CD14-positive monocyte (primary cell): Measurements from ENCODE around the gene DPP6. TPM values are rescaled to one million over a fixed set of nuclear protein-coding genes. Genes with fewer than 3 reads are reported as not detected.
"Not testable (repeated sequence)": the region's sequence is repeated elsewhere in the genome, so short reads cannot be mapped to it uniquely, and the experiment has no call there.

Experiments used
- DNase-seq, 3 donors: peaks; one replicate each; pipeline ENCODE4 v3.0.0-alpha.2; 2011 to 2022
- H2AFZ ChIP-seq: 2 replicates; pipeline ENCODE4 v1.6.0; 2012; ENCODE audit warnings: mild to moderate bottlenecking, low read depth, low read length, inconsistent platforms; ENCODE audit not compliant: insufficient read depth, poor library complexity, severe bottlenecking
- H3K27ac ChIP-seq, 2 donors: 1 replicate in 1 of 2; 2 replicates in 1 of 2; pipeline ENCODE4 v1.5.1; 2012 to 2013; ENCODE audit warnings: low read length in 2 of 2, control low read depth in 1 of 2, inconsistent platforms in 1 of 2, low read depth in 1 of 2, mild to moderate bottlenecking in 1 of 2
- H3K27me3 ChIP-seq, 2 donors: one replicate each; pipeline versions ENCODE4 v1.6.0 to v1.6.1; 2011 to 2013; ENCODE audit warnings: low read length in 2 of 2; ENCODE audit not compliant: control insufficient read depth in 2 of 2, insufficient read depth in 2 of 2
- H3K36me3 ChIP-seq, 2 donors: replicated peaks in 1 of 2; 1 replicate in 1 of 2; 2 replicates in 1 of 2; pipeline versions ENCODE4 v1.5.1 to v1.6.1; 2012 to 2013; ENCODE audit warnings: low read length in 2 of 2, control low read depth in 1 of 2, inconsistent platforms in 1 of 2, mild to moderate bottlenecking in 1 of 2; ENCODE audit not compliant: insufficient read depth in 2 of 2, control insufficient read depth in 1 of 2
- H3K4me1 ChIP-seq, 2 donors: 1 replicate in 1 of 2; 2 replicates in 1 of 2; pipeline versions ENCODE4 v1.5.1 to v1.6.1; 2012 to 2013; ENCODE audit warnings: low read length in 2 of 2, control low read depth in 1 of 2, inconsistent platforms in 1 of 2, mild to moderate bottlenecking in 1 of 2, moderate library complexity in 1 of 2; ENCODE audit not compliant: insufficient read depth in 2 of 2, control insufficient read depth in 1 of 2
- H3K4me2 ChIP-seq: replicated peaks from 2 replicates; pipeline ENCODE3; 2012; ENCODE audit warnings: low read length, moderate library complexity, mild to moderate bottlenecking; ENCODE audit not compliant: poor library complexity, severe bottlenecking; ENCODE audit errors: extremely low read depth
- H3K4me3 ChIP-seq, 3 experiments: fragments of 200-600 bp in 1 of 3; sonication (generic) in 1 of 3; replicated peaks in 1 of 3; 1 replicate in 2 of 3; 2 replicates in 1 of 3; pipeline ENCODE4 v1.5.1; 2011 to 2013; ENCODE audit warnings: low read length in 3 of 3, mild to moderate bottlenecking in 3 of 3, control low read depth in 2 of 3, low read depth in 2 of 3, inconsistent platforms in 1 of 3, moderate library complexity in 1 of 3
- H3K79me2 ChIP-seq: 2 replicates; pipeline ENCODE4 v1.6.0; 2012; ENCODE audit warnings: mild to moderate bottlenecking, control low read depth, inconsistent platforms, low read length, moderate library complexity; ENCODE audit not compliant: insufficient read depth
- H3K9ac ChIP-seq: 2 replicates; pipeline ENCODE4 v1.6.0; 2017; ENCODE audit warnings: low read length, mild to moderate bottlenecking; ENCODE audit not compliant: insufficient read depth, poor library complexity, severe bottlenecking
- H3K9me3 ChIP-seq, 2 donors: replicated peaks in 1 of 2; 1 replicate in 1 of 2; 2 replicates in 1 of 2; pipeline versions ENCODE4 v1.5.1 to v1.6.1; 2012 to 2013; ENCODE audit warnings: low read length in 2 of 2, control low read depth in 1 of 2; ENCODE audit not compliant: control insufficient read depth in 1 of 2, insufficient read depth in 1 of 2
- H4K20me1 ChIP-seq: 2 replicates; pipeline ENCODE4 v1.6.0; 2012; ENCODE audit warnings: mild to moderate bottlenecking, low read length, control low read depth, moderate library complexity; ENCODE audit not compliant: insufficient read depth
- H3K27ac Mint-ChIP-seq, 7 donors: one replicate each; pipeline ENCODE4 v1.8.0; 2020; ENCODE audit warnings: mild to moderate bottlenecking in 7 of 7, mixed read lengths in 7 of 7, moderate library complexity in 6 of 7, inconsistent platforms in 2 of 7
- H3K27me3 Mint-ChIP-seq, 3 donors: one replicate each; pipeline ENCODE4 v1.8.0; 2021 to 2022; ENCODE audit warnings: low read depth in 3 of 3, mild to moderate bottlenecking in 3 of 3, mixed read lengths in 3 of 3, moderate library complexity in 3 of 3, inconsistent platforms in 1 of 3
- H3K36me3 Mint-ChIP-seq, 2 donors: one replicate each; pipeline ENCODE4 v1.8.0; 2020; ENCODE audit warnings: mixed read lengths in 2 of 2, inconsistent platforms in 1 of 2, mild to moderate bottlenecking in 1 of 2
- H3K4me1 Mint-ChIP-seq: one replicate; pipeline ENCODE4 v1.8.0; 2020; ENCODE audit warnings: mild to moderate bottlenecking, mixed read lengths
- H3K4me3 Mint-ChIP-seq, 2 donors: one replicate each; pipeline ENCODE4 v1.8.0; 2020; ENCODE audit warnings: mild to moderate bottlenecking in 2 of 2, mixed read lengths in 2 of 2, moderate library complexity in 1 of 2
- H3K9me3 Mint-ChIP-seq, 7 donors: one replicate each; pipeline ENCODE4 v1.8.0; 2020 to 2022; ENCODE audit warnings: mixed read lengths in 7 of 7, mild to moderate bottlenecking in 6 of 7, moderate library complexity in 6 of 7, inconsistent platforms in 2 of 7
- WGBS: methylation state at CpG from one replicate; pipeline ENCODE4 v1.1.5; 2013; ENCODE audit warnings: missing lambda C conversion rate; ENCODE audit not compliant: insufficient coverage; 5-methylcytosine and 5-hydroxymethylcytosine counted together
- intact Hi-C, 2 donors: fragments of 100-400 bp; cut with micrococcal nuclease; formaldehyde crosslinking; loops; one replicate each; pipeline versions ENCODE4 v1.15.0 to v1.15.1; 2023
- polyA plus RNA-seq, 3 donors: library from polyadenylated mRNA; depleted of rRNA in 1 of 3; unstranded in 2 of 3; stranded (reverse) in 1 of 3; fragments of 300-500 nt in 2 of 3; fragments of >200 nt in 1 of 3; fragmentation: Illumina TruSeq in 2 of 3; gene quantifications; 1 replicate in 2 of 3; 2 replicates in 1 of 3; pipeline ENCODE4 v1.2.3, GENCODE V29; 2012 to 2021

DPP6 gene
- polyA plus RNA-seq, 3 donors, result not detected

GRCh38 chr7:154151306-154151705 is 99.1 kb downstream of the DPP6 start:
- not testable (repeated sequence) for H3K27ac Mint-ChIP-seq

DNA sequence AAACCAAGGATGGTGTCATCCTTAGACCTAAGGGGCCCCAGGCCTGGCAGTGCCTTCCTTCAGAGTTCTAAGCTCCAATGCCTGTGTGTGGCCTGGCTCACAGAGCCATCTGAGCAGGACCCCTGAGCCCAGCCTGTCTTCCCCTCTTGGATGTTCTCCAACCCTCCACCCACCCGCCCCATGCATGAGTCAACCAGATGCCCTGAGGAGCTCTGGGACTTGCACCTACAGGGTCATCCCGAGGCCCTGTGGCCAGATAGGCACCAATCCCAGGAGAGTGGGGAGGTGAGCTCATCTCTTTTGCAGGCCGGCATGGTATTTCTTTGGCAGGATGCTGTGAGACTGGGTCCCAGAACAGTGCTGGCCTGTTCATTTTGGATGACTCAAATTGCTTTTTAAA is 103.7 kb downstream of the DPP6 start:
- H3K27ac ChIP-seq, H3K27me3 Mint-ChIP-seq, H2AFZ ChIP-seq, H3K4me1 ChIP-seq, H3K27ac Mint-ChIP-seq, H4K20me1 ChIP-seq, intact Hi-C loops, H3K27me3 ChIP-seq, H3K4me1 Mint-ChIP-seq, H3K36me3 ChIP-seq, H3K36me3 Mint-ChIP-seq, H3K9ac ChIP-seq, H3K79me2 ChIP-seq, H3K4me3 ChIP-seq, H3K4me2 ChIP-seq, H3K4me3 Mint-ChIP-seq, H3K9me3 ChIP-seq, DNase-seq: not testable (repeated sequence)
- peaks cover 0 to 12% (median 6%) of the 10 kb centered on the region in 7 donors for H3K9me3 Mint-ChIP-seq
- no CpG with 5 or more reads among the region's 3 CpGs for WGBS

More at GRCh38 chr7:154151306-154151705, 99.1 kb downstream of the DPP6 start:
- H3K36me3 Mint-ChIP-seq, DNase-seq, H3K36me3 ChIP-seq, H3K27me3 ChIP-seq, H3K4me1 Mint-ChIP-seq, intact Hi-C loops, H3K4me2 ChIP-seq, H3K4me3 Mint-ChIP-seq, H3K9me3 ChIP-seq, H2AFZ ChIP-seq, H3K27me3 Mint-ChIP-seq, H3K4me3 ChIP-seq, H4K20me1 ChIP-seq, H3K9ac ChIP-seq, H3K4me1 ChIP-seq, H3K79me2 ChIP-seq, H3K27ac ChIP-seq: not testable (repeated sequence)
- WGBS, result 93% methylated on average over 10 of the region's 11 CpGs
- H3K9me3 Mint-ChIP-seq, result peaks cover 4 to 12% (median 8%) of the 10 kb centered on the region in 7 donors

- H3K4me1 ChIP-seq, H3K4me2 ChIP-seq, H3K27ac ChIP-seq, H3K4me1 Mint-ChIP-seq, H3K36me3 ChIP-seq, H4K20me1 ChIP-seq, H3K9me3 Mint-ChIP-seq, H3K9ac ChIP-seq, H3K27ac Mint-ChIP-seq, H3K27me3 ChIP-seq, intact Hi-C loops, H3K4me3 ChIP-seq, H3K4me3 Mint-ChIP-seq, H2AFZ ChIP-seq, H3K27me3 Mint-ChIP-seq, H3K36me3 Mint-ChIP-seq, DNase-seq, H3K79me2 ChIP-seq, H3K9me3 ChIP-seq: not testable (repeated sequence)
- 79% methylated on average over 2 of the region's 6 CpGs for WGBS
Observed at GRCh38 chr7:154162921-154163320, 110.7 kb downstream of the DPP6 start.

GRCh38 chr7:154163642-154164041 is 111.4 kb downstream of the DPP6 start:
- DNase-seq, H3K4me1 ChIP-seq, H3K27ac Mint-ChIP-seq, H3K27me3 Mint-ChIP-seq, H3K4me2 ChIP-seq, H2AFZ ChIP-seq, H3K4me3 Mint-ChIP-seq, H3K4me1 Mint-ChIP-seq, H3K9ac ChIP-seq, H3K9me3 Mint-ChIP-seq, H3K4me3 ChIP-seq, H4K20me1 ChIP-seq, intact Hi-C loops, H3K36me3 ChIP-seq, H3K27me3 ChIP-seq, H3K27ac ChIP-seq, H3K79me2 ChIP-seq, H3K36me3 Mint-ChIP-seq: not testable (repeated sequence)
- WGBS, result no CpG with 5 or more reads among the region's 3 CpGs
- peaks cover 7 to 10% of the 10 kb centered on the region in 2 donors for H3K9me3 ChIP-seq
